Karpas-422 (cell line): ENCODE data around the gene MED31. TPM values are rescaled to one million over a fixed set of nuclear protein-coding genes. Genes with fewer than 3 reads are reported as not detected.

ENCODE experiments used
- DNase-seq: peaks from one replicate; pipeline ENCODE4 v3.0.0-alpha.2; 2015
- H2AFZ ChIP-seq: fragments of 200-600 bp; sonication (generic); 2 replicates; pipeline ENCODE4 v1.6.1; 2014; ENCODE audit warnings: antibody characterized with exemption, low read length, mixed read lengths
- H3K27ac ChIP-seq: fragments of 200-600 bp; sonication (generic); 2 replicates; pipeline ENCODE4 v1.5.1; 2014; ENCODE audit warnings: mild to moderate bottlenecking, low read length, moderate library complexity
- H3K27me3 ChIP-seq: fragments of 200-600 bp; sonication (generic); 2 replicates; pipeline ENCODE4 v1.6.1; 2014; ENCODE audit warnings: low read length, mixed read lengths
- H3K36me3 ChIP-seq: fragments of 200-600 bp; sonication (generic); 2 replicates; pipeline ENCODE4 v1.6.1; 2014; ENCODE audit warnings: low read length, mixed read lengths; ENCODE audit not compliant: insufficient read depth
- H3K4me1 ChIP-seq: fragments of 200-600 bp; sonication (generic); 2 replicates; pipeline ENCODE4 v1.6.1; 2014; ENCODE audit warnings: mild to moderate bottlenecking, low read length, mixed read lengths
- H3K4me2 ChIP-seq: fragments of 200-600 bp; sonication (generic); 2 replicates; pipeline ENCODE4 v1.6.1; 2014; ENCODE audit warnings: low read length, low read depth, mild to moderate bottlenecking; ENCODE audit not compliant: poor library complexity, severe bottlenecking
- H3K4me3 ChIP-seq: fragments of 200-600 bp; sonication (generic); 2 replicates; pipeline ENCODE4 v1.5.1; 2014; ENCODE audit warnings: mild to moderate bottlenecking, antibody characterized with exemption, low read length, mixed read lengths
- H3K79me2 ChIP-seq: fragments of 200-600 bp; sonication (generic); 2 replicates; pipeline ENCODE4 v1.6.1; 2014; ENCODE audit warnings: mild to moderate bottlenecking, low read length, mixed read lengths
- H3K9ac ChIP-seq: fragments of 200-600 bp; sonication (generic); 2 replicates; pipeline ENCODE4 v1.6.0; 2014; ENCODE audit warnings: low read length
- H3K9me2 ChIP-seq: fragments of 200-600 bp; sonication (generic), shearing (Covaris generic); replicated peaks from 2 replicates; pipeline ENCODE4 v1.6.0; 2014; ENCODE audit warnings: mild to moderate bottlenecking, low read length, moderate library complexity; ENCODE audit not compliant: insufficient read depth
- H3K9me3 ChIP-seq: fragments of 300-700, 200-600 bp; sonication (generic); 2 replicates; pipeline ENCODE4 v1.6.1; 2014; ENCODE audit warnings: low read length, mixed read lengths
- H4K20me1 ChIP-seq: fragments of 200-600 bp; sonication (generic); 2 replicates; pipeline ENCODE4 v1.6.1; 2014; ENCODE audit warnings: mild to moderate bottlenecking, antibody characterized with exemption, low read length, low read depth; ENCODE audit not compliant: insufficient read depth
- total RNA-seq: library from RNA; depleted of rRNA; stranded (reverse); fragments of >200 nt; shearing (Covaris generic); gene quantifications from 2 replicates; pipeline ENCODE4 v1.2.3, GENCODE V29; 2014; ENCODE audit warnings: low replicate concordance

Gene MED31
- total RNA-seq, 1 experiment from 2014 or later, result 45.3 TPM

DNA sequence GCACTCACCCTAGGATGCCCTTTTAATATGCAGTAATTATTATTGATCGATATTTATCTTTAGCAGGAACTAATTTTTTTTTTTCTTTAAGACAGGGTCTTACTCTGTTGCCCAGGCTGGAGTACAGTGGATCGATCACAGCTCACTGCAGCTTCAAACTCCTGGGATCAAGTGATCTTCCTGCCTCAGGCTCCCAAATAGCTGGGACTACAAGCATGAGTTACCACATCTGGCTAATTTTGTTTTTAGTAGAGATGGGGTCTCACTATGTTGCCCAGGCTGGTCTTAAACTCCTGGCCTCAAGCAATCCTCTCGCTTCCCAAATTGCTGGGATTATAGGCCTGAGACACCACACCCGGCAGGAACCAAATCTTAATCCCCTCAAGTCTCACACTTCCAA, 40.2 kb downstream of the MED31 start:
- no peaks in the 10 kb centered on the region for H3K27me3 ChIP-seq
- no peak overlapping the region for H3K9ac ChIP-seq
- no peak overlapping the region for H3K4me3 ChIP-seq
- peaks cover 45% of the 10 kb centered on the region for H3K36me3 ChIP-seq
- no peaks in the 10 kb centered on the region for H3K4me1 ChIP-seq
- no peaks in the 10 kb centered on the region for H3K9me3 ChIP-seq
- no peak for DNase-seq
- peaks cover 32% of the 10 kb centered on the region for H3K79me2 ChIP-seq
- no peak overlapping the region for H3K4me2 ChIP-seq
- H3K27ac ChIP-seq, result no peak overlapping the region
- no peaks in the 10 kb centered on the region for H4K20me1 ChIP-seq
- H3K9me2 ChIP-seq, result no peaks in the 10 kb centered on the region
- no peak overlapping the region for H2AFZ ChIP-seq

DNA sequence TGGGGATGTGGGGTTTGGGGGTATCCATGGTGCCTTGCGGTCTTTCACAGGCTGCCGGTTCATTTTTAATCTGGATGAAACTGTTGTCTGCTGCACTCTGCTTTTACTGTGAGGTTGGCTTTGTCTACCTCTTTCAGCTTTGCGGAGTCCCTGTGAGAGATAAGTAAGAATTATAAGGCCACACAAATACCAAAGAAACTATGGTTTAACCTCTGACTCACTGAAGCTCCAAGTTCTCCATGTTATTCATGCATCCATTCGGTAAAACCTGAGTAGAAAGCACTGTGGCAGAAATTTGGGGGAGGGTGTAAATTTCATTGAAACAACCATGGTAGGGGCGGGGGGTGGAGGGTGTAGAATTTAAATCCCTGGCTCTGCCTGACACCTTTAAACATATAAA, 41.4 kb downstream of the MED31 start:
- H3K9me3 ChIP-seq, result no peaks in the 10 kb centered on the region
- H3K27me3 ChIP-seq, result no peaks in the 10 kb centered on the region
- H3K4me2 ChIP-seq, result no peak overlapping the region
- no peaks in the 10 kb centered on the region for H4K20me1 ChIP-seq
- peaks cover 53% of the 10 kb centered on the region; the same call in 1 of the 2 replicates for H3K36me3 ChIP-seq
- H3K9ac ChIP-seq, result no peak overlapping the region
- no peak overlapping the region for H3K27ac ChIP-seq
- no peaks in the 10 kb centered on the region for H3K9me2 ChIP-seq
- no peak overlapping the region for H2AFZ ChIP-seq
- H3K4me3 ChIP-seq, result no peak overlapping the region
- H3K4me1 ChIP-seq, result no peaks in the 10 kb centered on the region
- peaks cover 26% of the 10 kb centered on the region for H3K79me2 ChIP-seq
- DNase-seq, result no peak

DNA sequence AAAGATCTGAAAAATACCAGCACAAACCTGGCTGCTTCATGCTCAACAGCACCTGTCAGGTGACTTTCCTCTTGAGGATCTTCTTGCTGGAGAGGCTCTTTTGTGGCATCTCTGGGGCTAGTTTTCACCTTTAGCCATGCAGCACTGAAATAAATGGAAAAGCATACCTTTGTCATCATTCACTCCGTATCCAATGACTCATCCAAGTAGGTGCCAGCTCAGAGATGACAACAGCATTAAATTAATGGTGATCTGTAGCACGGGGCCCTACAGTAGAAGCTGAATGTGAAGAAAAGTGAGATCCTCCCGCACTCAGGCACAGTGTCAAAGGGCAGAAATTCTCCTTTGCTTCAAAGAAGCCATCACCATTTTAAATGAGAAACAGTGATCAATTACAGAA, 43.1 kb downstream of the MED31 start:
- peaks cover 55% of the 10 kb centered on the region; the same call in 1 of the 2 replicates for H3K36me3 ChIP-seq

DNA sequence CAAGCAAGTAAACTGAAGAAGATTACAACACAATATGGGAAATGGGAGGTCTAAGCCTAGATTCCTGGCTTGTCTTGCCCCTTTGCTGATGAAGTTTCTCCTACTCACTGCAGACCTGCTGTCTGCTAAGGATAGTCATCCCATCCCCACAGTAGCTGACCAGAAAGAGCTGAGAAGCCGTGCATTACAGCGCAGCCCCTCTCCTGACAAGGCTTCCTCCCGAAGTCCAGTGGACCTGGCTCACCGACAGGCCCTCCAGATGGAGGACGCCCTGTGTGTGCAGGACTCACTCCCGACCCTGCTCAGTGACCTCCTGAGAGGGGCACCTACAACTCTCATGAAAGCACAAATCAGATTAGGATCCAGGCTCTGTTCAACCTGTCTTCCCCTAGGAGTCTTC, 46.3 kb downstream of the MED31 start:
- H3K27me3 ChIP-seq, result no peaks in the 10 kb centered on the region
- H2AFZ ChIP-seq, result no peak overlapping the region
- H3K36me3 ChIP-seq, result peaks cover 63% of the 10 kb centered on the region; the same call in 1 of the 2 replicates
- no peak for DNase-seq
- H3K9me2 ChIP-seq, result no peaks in the 10 kb centered on the region
- no peaks in the 10 kb centered on the region for H3K9me3 ChIP-seq
- peaks cover 6% of the 10 kb centered on the region for H3K4me1 ChIP-seq
- H3K79me2 ChIP-seq, result peaks cover 17% of the 10 kb centered on the region
- no peak overlapping the region for H3K4me3 ChIP-seq
- H3K9ac ChIP-seq, result no peak overlapping the region
- no peak overlapping the region for H3K27ac ChIP-seq
- no peak overlapping the region for H3K4me2 ChIP-seq
- no peaks in the 10 kb centered on the region for H4K20me1 ChIP-seq

More for the DNA sequence above, 43.1 kb downstream of the MED31 start:
- DNase-seq, result no peak
- Histone ChIP-seq H3K4me3 (no peak overlapping the region), H3K79me2 (peaks cover 15% of the 10 kb centered on the region), H3K9me2 (no peaks in the 10 kb centered on the region), H3K4me1 (no peaks in the 10 kb centered on the region), H3K27me3 (no peaks in the 10 kb centered on the region), H4K20me1 (no peaks in the 10 kb centered on the region), H3K9ac (no peak overlapping the region), H3K4me2 (no peak overlapping the region), H2AFZ (no peak overlapping the region), H3K27ac (no peak overlapping the region), H3K9me3 (no peaks in the 10 kb centered on the region)

DNA sequence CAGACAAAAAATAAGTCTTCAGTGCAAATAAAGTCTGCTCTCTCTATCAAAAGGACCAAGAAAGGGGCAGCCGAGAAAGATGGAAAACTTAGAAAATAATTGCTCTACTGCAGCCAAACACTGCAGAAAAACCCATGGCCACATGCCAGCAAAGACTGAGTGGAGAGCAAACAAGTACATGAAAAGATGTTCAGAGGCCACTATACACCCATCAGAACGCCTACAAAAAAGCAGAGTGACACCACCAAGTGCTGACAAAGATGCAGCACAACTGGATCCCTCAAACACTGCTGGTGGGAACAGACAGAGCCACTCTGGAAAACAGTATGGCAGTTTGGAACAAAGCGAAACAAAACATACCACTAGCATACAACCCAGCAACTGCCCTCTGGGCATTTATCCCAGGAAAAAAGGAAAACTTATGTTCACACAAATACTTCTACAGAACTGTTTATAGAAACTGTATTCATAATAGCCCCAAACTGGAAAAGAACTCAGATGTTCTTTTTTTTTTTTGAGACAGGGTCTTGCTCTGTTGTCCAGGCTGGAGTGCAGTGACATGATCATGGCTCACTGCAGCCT, 47.6 kb downstream of the MED31 start:
- H3K4me3 ChIP-seq, result no peak overlapping the region
- H3K79me2 ChIP-seq, result peaks cover 17% of the 10 kb centered on the region
- no peak overlapping the region for H3K27ac ChIP-seq
- H3K36me3 ChIP-seq, result peaks cover 67% of the 10 kb centered on the region
- H3K27me3 ChIP-seq, result no peaks in the 10 kb centered on the region
- H4K20me1 ChIP-seq, result no peaks in the 10 kb centered on the region
- peaks cover 19% of the 10 kb centered on the region for H3K4me1 ChIP-seq
- H3K9me3 ChIP-seq, result no peaks in the 10 kb centered on the region
- H2AFZ ChIP-seq, result no peak overlapping the region
- no peaks in the 10 kb centered on the region for H3K9me2 ChIP-seq
- H3K4me2 ChIP-seq, result no peak overlapping the region
- no peak overlapping the region for H3K9ac ChIP-seq
- DNase-seq, result no peak

DNA sequence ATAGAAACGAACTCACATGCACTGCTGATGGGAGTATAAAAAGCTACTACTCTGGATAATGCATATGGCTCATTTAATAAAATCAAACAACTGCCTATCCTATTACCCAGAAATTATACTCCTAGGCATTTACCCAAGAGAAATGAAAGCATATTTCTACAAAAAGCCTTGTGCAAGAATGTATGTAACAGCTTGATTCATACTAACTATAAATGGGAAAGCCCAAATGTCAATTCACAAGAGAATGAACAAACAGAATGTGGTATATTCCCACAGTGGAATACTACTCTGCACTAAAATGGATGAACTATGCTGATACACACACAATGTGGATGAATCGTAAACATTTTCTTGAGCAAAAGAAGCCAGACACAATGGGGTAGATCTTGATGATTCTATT, 49.3 kb downstream of the MED31 start:
- peaks cover 17% of the 10 kb centered on the region for H3K79me2 ChIP-seq
- H3K4me1 ChIP-seq, result peaks cover 33% of the 10 kb centered on the region
- H3K9me3 ChIP-seq, result no peaks in the 10 kb centered on the region
- H3K4me3 ChIP-seq, result no peak overlapping the region
- no peak overlapping the region for H3K9ac ChIP-seq
- H3K27me3 ChIP-seq, result no peaks in the 10 kb centered on the region
- H2AFZ ChIP-seq, result no peak overlapping the region
- H3K27ac ChIP-seq, result no peak overlapping the region
- peaks cover 70% of the 10 kb centered on the region for H3K36me3 ChIP-seq
- H3K9me2 ChIP-seq, result no peaks in the 10 kb centered on the region
- H3K4me2 ChIP-seq, result no peak overlapping the region
- no peaks in the 10 kb centered on the region for H4K20me1 ChIP-seq
- DNase-seq, result no peak

DNA sequence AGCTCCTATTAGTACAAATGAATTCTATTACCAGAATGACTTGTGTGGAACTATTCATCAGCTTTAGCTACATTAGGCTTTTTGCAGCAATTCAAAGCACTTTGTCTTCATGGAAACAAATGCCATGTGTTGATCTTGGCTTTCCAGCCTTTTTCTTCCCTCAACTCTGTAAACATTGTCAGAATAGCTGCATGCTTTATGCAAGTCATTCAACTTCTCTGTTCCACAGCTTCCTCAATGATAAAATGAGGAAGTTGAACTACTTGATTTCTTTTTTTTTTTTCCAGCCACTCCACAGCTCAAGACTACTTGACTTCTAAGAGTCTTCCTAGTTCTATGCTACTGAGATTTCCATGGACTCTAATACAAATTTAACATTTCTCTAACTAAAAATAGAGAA, 52.0 kb downstream of the MED31 start:
- peak; percentile 79 for DNase-seq
- Histone ChIP-seq H3K9me2 (no peaks in the 10 kb centered on the region), H3K36me3 (peaks cover 64% of the 10 kb centered on the region), H3K27ac (peak overlapping the region; percentile 52), H3K4me1 (peaks cover 33% of the 10 kb centered on the region), H3K4me3 (no peak overlapping the region), H3K9ac (0 out of 2 replicates have a peak overlapping the region, but pooled peaks have one; percentile 12), H3K9me3 (no peaks in the 10 kb centered on the region), H3K4me2 (peak overlapping the region; percentile 38), H3K79me2 (peaks cover 17% of the 10 kb centered on the region), H3K27me3 (no peaks in the 10 kb centered on the region), H4K20me1 (no peaks in the 10 kb centered on the region), H2AFZ (0 out of 2 replicates have a peak overlapping the region, but pooled peaks have one; percentile 12)

DNA sequence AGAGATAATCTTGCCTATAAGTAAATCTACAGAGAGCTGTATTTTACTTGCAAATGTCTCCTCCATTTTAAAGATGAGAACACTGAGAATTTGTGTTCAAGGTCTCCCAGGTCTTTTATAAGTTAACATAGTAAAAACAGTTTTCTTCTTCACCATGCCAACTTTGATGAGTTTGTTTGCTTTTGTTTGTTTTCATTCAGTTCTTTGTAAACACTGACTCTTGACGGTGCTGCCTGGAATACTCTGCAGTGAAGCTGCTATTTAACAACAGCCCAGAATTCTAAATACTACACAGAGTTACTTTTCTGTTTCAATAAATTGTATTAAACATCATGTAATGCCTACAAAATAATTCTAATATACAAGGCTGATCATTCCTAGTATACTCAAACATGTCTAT, 53.7 kb downstream of the MED31 start:
- no peaks in the 10 kb centered on the region for H4K20me1 ChIP-seq
- peaks cover 63% of the 10 kb centered on the region for H3K36me3 ChIP-seq
- DNase-seq, result no peak
- H3K4me1 ChIP-seq, result peaks cover 33% of the 10 kb centered on the region
- no peak overlapping the region for H3K4me3 ChIP-seq
- no peak overlapping the region for H3K27ac ChIP-seq
- no peaks in the 10 kb centered on the region for H3K9me3 ChIP-seq
- H3K27me3 ChIP-seq, result no peaks in the 10 kb centered on the region
- peaks cover 14% of the 10 kb centered on the region for H3K79me2 ChIP-seq
- no peaks in the 10 kb centered on the region for H3K9me2 ChIP-seq
- H3K4me2 ChIP-seq, result no peak overlapping the region
- no peak overlapping the region for H3K9ac ChIP-seq
- H2AFZ ChIP-seq, result no peak overlapping the region
